ENCODE results near the gene CCDC142.

DNA sequence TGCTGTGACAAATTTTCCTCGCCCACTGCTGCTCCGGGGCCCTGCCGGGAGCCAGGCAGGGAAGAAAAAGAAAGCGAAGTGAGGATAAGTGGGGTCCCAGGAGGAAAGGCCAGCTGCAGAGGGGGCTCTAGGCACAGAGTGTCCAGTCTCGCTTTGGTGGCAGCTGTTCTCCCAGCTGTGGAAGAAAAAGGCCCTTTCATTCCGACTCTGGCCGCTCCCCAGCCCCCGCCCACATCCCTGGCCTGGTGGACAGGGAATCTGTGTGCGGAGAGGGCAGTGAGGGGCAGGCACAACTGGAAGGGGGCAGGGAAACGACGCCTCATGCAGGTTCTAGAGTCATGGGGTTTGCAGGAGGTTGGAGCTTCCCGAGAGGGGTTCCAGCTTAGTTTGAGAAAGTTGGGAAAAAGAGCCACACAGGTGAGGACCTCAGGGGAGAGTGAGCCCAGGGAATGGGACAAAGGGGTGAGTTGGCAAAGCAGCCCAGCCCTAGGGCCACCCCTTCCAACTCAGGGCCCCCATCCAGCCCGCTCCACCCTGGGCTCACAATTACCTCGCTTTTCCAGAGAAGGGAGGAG lies 42.9 kb downstream of the CCDC142 start:
- TF ChIP-seq, protein P1, sequence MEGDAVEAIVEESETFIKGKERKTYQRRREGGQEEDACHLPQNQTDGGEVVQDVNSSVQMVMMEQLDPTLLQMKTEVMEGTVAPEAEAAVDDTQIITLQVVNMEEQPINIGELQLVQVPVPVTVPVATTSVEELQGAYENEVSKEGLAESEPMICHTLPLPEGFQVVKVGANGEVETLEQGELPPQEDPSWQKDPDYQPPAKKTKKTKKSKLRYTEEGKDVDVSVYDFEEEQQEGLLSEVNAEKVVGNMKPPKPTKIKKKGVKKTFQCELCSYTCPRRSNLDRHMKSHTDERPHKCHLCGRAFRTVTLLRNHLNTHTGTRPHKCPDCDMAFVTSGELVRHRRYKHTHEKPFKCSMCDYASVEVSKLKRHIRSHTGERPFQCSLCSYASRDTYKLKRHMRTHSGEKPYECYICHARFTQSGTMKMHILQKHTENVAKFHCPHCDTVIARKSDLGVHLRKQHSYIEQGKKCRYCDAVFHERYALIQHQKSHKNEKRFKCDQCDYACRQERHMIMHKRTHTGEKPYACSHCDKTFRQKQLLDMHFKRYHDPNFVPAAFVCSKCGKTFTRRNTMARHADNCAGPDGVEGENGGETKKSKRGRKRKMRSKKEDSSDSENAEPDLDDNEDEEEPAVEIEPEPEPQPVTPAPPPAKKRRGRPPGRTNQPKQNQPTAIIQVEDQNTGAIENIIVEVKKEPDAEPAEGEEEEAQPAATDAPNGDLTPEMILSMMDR (IDR thresholded peaks at IDR 0.05): no peak
- no peak for TF ChIP-seq EZH2 (IDR thresholded peaks at IDR 0.05; ENCODE audit: borderline replicate concordance, insufficient read depth, low read depth, low read length, poor library complexity, severe bottlenecking)
